GM12873 (cell line): ENCODE measurements around the gene AFF3.

Experiments used
- TF ChIP-seq, protein P1 (sequence below): IDR thresholded peaks from 2 replicates; pipeline ENCODE4 v1.5.1; 2012; ENCODE audit warnings: low read depth, mild to moderate bottlenecking, moderate library complexity, low read length, control low read depth; ENCODE audit not compliant: insufficient read depth; ENCODE audit errors: missing control alignments

Gene AFF3

DNA sequence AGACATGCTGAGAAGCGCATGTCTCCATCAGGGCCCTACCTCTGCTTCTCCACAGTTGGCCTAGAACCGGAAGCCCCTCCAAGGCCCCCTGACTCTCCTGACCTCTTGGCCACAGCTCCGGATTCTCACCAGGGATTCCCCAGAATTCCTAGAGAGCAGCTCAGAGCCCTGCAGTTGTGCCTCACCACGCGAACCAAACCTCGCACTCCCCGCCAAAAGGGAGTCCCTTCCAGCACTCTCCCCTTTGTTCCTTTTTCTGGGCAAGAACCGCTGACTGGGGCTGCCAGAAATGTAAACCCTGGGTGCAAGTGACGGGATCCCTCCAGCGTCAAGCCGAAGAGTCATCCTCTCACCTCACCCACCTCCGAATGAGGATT is 36.7 kb downstream of the AFF3 start:
- TF ChIP-seq, protein P1, sequence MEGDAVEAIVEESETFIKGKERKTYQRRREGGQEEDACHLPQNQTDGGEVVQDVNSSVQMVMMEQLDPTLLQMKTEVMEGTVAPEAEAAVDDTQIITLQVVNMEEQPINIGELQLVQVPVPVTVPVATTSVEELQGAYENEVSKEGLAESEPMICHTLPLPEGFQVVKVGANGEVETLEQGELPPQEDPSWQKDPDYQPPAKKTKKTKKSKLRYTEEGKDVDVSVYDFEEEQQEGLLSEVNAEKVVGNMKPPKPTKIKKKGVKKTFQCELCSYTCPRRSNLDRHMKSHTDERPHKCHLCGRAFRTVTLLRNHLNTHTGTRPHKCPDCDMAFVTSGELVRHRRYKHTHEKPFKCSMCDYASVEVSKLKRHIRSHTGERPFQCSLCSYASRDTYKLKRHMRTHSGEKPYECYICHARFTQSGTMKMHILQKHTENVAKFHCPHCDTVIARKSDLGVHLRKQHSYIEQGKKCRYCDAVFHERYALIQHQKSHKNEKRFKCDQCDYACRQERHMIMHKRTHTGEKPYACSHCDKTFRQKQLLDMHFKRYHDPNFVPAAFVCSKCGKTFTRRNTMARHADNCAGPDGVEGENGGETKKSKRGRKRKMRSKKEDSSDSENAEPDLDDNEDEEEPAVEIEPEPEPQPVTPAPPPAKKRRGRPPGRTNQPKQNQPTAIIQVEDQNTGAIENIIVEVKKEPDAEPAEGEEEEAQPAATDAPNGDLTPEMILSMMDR: no peak

DNA sequence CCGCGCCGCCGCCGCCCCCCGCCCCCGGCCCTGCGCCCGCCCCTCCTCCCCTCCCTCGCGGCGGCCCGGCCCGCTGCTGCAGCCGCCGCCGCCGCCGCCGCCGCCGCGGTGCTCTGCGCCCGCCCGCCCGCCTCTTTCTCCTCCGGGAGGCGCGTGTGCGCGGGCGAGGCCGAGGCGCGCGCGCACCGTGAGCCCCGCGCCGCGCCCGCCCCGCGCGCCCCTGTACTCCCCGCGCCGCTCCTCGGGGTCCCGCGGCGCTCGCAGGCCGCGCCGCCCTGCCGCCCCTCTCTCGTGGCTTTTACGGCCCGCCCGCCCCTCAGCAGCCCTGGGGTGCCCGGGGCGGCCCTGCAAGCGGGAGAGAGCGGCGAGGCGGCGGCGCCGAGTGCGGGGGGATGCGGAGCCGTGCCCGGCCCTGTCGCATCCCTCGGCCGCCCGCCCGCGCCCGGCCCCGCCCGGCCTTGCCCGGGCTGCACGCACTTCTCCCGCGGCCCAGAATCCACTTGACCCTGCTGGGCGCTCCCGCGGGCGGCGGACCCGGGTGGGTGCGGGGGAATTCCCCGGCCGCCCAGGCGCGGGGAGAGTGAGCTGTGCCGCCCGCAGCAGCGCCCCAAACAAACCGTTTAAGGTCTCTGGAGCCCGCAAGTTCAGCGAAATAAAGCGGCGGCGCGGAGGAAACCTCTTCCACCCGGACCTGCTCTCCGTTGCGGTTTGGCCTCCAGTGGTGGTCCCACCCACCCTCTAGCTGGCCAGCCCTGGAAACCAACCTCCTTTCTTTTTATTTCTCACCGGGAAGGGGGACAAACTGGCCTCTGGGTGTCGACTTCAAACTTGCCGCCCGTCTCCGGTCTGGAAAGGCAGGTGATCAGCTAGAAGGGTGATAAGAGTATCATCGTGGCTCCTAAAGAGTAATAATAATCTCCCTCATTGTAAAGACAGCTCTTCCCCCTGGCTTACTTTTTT is 37.4 kb downstream of the AFF3 start:
- TF ChIP-seq, protein P1: no peak

DNA sequence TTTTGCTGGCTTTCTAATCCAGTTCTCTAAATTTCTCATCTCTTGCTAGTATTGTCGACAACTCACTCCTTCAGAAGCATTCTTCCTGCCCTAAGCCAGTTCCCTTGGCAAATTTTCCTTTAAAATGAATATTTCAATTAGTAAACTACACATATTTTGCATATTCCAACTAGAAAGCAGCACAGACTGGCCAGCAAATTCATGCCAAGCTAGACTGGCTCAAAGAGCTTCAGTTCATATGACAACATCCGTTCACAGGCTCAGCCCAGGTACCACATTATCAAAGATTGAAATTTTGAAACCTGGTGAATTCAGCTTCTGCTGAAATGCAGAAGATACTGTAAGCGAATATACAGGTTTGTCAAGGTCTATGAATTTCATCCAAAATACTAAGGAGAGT is 64.5 kb downstream of the AFF3 start:
- TF ChIP-seq, protein P1: no peak

DNA sequence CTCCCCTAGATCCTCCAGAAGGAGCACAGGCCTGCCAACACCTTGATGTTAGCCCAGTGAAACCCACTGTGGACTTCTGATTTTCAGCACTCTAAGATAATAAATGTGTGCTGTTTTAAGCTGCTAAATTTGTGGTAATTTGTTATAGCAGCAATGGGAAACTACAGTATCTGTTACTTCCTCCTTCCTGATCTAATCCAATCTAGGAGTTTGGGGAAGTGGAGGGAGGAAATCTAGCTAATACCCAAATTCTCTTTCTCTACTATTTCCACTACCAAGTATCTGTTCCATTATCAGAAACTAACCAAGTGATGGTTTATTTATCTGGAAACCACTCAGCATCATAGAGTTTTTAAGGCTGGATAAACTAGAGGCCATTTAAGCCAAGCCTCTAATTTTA is 64.9 kb downstream of the AFF3 start:
- TF ChIP-seq, protein P1: no peak

DNA sequence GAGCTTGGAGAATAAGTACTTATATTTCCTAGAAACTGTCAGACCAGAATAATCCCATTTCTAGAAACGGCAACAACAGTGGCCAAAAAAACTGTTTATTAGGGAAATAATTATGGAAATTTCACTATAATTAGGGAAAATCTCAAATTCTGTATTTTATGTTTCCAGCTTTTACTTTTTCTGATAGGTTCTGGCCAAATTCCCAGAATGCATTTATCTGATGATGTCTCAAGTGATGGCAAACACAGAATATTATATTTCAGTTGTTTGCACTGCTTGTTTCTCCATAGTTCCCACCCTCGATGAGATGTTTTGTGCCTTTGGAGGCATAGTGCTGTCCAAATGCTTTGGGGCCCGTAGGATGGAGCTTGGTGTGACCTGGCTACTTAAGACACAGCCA is 66.9 kb downstream of the AFF3 start:
- TF ChIP-seq, protein P1: no peak

DNA sequence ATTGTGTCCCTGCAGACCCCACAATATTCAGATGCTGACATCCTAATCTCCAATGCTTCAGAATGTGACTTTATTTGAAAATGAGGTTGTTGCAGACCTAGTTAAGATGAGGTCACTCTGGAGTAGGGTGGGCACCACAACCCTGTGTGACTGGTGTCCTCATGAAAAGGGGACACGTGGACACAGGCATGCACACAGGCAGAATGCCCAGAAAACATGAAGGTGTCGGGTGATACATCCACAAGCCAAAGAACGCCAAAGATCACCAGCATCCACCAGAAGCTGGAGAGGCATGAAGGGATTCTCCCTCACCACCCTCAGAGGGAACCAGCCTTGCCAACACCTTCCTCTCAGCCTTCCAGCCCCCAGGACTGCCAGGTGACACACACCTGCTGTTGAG is 69.3 kb downstream of the AFF3 start:
- TF ChIP-seq, protein P1: no peak

DNA sequence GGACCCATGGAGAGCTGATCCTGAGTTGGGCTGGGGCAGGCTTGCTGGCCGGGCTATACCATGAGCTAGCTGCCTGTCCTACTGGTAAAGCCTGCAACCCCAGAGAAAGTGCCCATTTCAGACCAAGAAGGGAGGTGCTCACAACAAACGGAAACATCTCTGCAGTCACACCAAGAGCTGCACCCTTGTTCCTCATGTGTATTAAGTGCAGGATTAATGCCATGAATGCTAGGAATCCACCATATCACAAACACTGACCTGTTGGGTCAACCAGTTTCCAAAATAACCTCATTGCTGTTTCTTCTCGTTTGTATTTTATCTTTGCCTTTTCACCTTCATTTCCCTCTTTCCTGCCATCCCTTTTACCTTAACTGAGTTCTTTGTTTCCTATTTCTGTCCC is 69.9 kb downstream of the AFF3 start:
- TF ChIP-seq, protein P1: no peak
